ENCODE results near the gene TBC1D2.

The TBC1D2 gene

DNA sequence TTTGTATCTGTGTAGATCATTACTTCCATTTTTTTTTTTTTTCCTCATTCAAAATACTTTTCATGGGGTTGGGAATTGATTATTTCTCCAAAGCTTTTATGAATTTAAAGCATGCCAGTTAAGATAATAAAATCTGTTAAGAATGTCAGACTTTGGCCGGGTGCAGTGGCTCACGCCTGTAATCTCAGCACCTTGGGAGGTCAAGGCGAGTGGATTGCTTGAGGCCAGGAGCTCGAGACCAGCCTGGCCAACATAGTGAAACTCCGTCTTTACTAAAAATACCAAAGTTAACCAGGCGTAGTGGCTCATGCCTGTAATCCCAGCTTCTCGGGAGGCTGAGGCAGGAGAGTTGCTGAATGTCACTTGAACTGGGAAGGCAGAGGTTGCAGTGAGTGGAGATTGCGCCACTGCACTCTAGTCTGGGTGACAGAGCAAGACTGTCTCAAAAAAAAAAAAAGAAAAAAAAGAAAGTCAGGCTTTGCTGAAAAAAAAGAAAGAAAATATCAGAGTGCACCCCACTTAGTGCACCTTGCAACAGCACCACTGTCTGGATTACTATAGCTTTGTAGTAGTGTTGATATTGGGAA lies 18.5 kb downstream of the TBC1D2 start:
- no peak for DNase-seq (ENCODE audit: low read depth)

DNA sequence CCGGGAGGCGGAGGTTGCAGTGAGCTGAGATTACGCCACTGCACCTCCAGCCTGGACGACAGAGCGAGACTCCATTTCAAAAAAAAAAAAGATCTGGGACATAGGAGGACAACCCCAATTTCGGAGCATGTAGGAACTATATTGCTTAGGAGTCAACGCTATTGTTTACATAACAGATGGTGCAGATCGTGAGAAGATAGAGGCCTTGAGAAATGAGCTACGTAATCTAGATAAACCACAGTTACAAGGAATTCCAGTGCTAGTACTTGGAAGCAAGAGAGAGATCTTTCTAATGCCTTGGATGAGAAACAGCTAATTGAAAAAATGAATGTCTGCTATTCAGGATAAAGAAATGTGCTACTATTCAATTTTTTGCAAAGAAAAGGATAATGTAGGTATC lies 20.3 kb downstream of the TBC1D2 start:
- DNase-seq (ENCODE audit: low read depth): no peak

DNA sequence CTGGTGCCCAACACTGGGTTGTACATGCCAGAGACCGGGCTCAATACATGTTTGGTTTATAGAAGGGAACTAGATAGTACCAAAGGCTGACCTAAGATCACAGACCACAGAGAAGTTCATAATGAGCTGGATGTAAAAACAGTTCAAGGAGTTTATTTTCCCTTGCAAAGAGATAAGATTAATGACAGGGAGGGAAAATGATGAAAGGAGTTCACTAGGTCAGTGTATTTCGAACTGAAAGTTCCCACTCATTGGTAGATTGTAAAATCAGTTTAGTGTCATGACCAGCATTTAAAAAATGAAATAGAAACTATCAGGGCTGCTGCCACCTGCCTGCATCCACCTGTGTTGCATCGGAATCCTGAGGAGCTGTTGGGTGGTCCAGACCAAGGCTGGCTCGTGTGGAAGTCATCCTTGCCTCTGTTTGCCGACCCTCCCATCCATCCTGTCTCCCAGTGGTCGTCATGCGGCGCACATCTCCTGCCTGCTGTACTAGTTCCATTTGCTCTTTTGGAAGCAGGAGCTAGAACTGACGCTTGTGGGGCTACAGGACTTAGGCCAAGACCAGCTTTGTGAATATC lies 21.1 kb downstream of the TBC1D2 start:
- no peak for DNase-seq (ENCODE audit: low read depth)

DNA sequence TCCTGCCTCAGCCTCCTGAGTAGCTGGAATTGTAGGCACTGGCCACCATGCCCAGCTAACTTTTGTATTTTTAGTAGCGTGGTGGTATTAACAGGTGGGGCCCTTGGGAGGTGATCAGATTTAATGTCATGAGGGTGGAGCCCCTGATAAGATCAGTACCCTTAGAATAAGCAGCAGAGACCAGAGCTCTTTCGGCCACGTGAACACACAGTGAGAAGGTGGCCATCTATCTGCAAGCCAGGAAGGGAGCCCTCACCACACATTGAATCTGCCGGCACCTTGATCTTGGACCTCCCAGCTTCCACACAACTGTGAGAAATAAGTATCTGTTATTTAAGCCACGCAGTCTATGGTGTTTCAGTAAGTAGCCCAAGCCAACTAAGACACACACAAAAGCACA lies 22.5 kb downstream of the TBC1D2 start:
- no peak for DNase-seq (ENCODE audit: low read depth)

DNA sequence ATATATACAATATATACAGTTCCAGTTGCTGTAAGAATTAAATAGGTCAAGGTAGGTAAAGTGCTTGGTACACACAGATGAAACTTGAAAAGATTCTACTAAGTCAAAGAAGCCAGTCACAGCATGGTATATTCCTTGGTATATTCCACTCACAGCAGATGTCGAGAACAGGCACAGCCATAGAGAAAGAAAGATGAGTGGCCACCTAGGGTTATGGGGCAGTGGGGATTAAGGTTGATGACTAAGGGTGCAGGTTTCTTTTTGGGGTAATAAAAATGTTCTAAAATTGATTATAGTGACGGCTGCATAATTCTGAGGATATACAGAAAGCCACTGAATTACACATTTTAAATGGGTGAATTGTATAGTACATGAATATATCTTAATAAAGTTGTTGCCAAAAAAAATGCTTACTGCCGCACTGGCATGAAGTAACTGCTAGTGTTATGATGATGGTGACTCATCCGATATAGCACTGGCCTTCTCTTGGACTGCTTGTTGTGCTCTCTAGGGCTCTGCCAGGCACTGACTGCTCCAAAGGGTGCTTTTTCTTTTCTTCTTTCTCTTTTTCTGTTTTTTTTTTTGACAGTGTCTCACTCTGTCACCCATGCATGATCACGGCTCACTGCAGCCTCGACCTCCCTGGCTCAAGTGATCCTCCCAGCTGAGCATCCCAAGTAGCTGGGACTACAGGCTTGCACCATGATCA lies 23.5 kb downstream of the TBC1D2 start:
- peak; percentile 91 for DNase-seq (ENCODE audit: low read depth)

DNA sequence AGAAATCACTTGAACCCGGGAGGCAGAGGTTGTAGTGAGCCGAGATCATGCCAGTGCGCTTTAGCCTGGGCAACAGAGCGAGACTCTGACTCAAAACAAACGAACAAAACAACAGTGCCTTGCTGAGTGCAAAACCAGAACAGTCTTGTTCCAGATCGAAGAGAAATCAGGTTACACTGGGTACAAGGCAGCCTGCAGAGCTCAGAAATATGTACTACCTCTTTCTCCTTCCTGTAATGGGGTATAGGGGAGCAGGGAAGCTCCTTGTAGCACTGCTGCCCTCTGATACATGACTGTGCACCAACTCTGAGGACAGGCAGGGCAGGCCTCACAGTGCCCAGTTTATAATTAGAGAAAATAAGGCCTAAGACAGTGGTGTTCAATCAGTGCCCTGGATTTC lies 24.7 kb downstream of the TBC1D2 start:
- DNase-seq (ENCODE audit: low read depth): no peak

DNA sequence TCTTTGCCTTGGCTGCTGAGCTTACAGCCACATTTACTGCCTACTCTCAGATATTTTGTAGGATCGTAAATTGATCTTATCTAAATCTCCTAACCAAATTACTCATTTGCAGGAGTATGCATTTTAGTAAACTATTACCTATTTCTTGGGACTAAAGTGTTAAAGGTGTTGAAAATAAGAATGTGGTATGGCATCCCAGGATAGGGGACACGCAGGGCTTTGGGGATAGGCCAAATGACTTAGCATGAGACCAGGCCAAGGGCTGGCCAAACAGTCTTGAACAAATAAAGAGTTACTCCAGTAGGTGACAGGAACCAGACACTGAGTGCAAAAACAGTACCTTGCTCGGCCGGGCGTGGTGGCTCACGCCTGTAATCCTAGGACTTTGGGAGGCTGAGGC lies 25.1 kb downstream of the TBC1D2 start:
- DNase-seq (ENCODE audit: low read depth): no peak

DNA sequence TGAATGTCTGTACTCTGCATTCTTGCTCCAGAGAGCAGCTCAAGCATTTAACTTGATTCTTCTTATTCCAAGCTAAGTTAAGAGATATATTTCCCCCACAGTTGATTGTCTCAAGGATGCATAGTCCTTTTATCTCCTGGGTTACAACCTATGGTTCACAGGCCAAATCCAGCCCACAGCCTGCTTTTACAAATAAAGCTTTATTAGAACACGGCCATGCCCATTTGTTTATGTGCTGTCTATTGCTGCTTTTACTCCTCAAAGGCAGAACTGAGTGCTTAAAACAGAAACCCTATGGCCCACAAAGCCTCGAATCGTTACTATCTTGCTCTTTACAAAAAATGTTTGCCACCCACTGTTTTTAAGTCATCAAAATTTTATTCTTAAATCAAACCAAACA lies 25.8 kb downstream of the TBC1D2 start:
- DNase-seq (ENCODE audit: low read depth): no peak

DNA sequence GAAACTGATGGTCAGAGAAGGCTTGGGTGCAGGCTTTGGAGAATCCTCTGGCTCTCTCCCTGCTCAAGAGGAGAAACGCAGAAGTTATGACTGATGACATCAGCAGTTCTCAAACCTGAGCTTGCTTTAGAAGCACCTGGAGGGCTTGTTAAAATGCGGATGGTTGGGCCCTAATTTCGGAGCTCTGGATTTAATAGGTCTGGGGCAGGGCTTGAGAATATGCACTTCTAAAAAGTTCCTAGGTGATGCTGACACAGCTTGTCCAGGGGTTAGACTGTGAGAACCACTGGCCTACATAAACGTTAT lies 26.4 kb downstream of the TBC1D2 start:
- DNase-seq (ENCODE audit: low read depth): no peak

DNA sequence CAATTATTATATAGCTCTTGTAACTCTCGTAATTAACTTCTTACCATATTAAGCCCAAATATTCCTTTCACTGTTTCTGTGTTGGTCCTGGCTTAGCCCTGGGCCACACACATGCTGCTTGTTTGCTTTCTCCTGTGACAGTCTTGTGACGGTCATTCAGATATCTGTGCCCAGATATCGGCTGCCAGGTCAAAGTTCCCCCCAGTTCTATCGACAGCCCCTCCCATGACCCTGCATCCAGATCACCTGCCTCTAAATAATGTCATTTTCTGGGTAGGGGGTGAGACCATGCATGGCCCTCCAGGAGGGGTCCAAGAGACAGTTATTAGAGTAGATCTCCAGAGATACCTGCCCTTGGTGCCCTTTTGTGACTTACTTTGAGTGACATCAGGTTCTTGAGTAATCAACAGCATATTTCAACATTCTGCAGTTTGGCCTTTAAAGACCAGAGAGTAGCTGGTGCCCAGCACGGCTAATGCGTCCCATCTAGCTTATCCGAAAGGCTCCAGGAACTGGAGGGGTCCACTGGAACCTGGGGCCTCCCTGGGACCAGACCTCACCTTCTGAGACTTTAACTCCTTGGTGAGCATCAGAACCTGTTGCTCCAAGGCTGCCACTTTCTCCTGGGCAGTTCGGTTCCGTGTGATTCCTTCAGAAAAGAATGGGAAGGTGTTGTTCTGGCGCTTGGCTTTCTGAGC lies 26.9 kb downstream of the TBC1D2 start:
- DNase-seq (ENCODE audit: low read depth): no peak

DNA sequence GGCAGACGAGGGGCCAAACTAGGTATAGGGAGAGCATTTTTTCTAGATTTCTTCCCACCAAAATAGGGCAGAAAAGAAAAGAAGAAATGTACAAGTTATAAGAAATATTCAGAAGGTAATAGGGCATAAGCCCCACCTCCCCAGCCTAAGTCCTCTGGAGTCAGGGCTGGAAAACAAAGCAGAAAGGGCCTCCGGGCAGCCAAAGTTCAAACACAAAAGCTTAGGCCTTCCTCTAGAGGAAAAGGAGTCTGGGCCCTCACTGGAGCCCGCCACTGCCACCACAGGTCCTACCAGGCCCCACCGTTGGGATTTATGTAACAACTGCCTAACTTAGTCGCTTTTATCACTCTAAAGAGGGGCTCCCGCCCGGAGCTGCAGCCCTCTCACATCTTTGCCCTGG lies 27.6 kb downstream of the TBC1D2 start:
- no peak for DNase-seq (ENCODE audit: low read depth)

DNA sequence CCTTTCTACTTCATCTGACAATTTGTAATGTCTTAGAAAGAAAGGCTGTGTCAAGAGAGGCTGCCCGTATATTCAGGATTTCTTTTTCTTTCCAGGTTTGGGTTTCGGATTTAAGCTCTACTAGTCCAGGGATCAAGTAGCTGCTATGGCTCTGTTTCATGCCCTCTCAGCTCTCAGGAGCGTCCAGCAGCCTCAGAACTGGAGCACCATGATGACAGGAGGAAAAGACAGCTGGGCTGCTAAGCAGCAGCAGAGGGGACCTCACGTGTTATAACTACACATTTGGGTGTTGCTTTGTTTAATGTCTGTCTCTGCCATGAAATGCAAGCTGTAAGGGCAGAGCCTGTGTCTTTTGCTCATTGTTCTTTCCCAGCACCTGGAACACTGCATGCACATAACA lies 28.5 kb downstream of the TBC1D2 start:
- DNase-seq (ENCODE audit: low read depth): no peak

DNA sequence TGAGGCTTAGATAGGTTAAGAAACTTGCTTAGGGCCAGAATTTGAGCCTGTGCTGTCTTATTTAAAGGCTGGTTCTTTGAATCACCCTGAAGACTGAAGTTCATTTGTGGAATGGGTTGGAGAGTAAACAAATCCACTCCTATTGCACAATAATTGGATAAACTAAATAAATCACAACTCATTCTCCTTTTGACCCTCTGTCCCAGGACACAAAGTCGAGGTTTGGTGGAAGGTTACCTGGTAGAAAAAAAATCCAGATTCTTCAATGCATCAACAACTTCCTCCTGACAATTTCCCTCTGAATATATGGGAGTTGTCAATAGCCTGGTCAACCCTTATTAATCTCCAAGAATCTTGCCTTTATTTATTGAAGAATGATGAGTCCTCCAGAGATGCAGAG lies 28.9 kb downstream of the TBC1D2 start:
- DNase-seq (ENCODE audit: low read depth): peak; percentile 37

DNA sequence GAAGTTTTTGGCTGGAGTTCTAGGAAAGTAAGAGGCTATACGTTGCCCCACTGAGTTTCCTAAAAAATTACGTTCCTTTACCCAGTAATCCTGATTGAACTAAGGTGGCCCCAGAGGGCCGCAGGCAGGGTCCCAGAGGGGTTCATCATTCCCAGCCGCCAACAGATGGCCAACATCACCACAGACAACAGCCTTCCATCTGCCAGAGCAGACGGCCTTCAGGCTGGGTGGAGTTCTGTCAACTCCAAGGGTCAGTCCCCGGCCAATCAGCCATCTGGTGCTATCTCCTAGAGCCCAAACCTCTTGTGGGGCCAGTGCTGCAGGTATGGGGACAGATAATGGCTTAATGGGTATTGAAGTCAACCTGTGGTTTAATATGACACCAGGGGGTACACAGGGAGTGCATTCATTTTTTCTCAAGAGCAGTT lies 30.4 kb downstream of the TBC1D2 start:
- no peak for DNase-seq (ENCODE audit: low read depth)

DNA sequence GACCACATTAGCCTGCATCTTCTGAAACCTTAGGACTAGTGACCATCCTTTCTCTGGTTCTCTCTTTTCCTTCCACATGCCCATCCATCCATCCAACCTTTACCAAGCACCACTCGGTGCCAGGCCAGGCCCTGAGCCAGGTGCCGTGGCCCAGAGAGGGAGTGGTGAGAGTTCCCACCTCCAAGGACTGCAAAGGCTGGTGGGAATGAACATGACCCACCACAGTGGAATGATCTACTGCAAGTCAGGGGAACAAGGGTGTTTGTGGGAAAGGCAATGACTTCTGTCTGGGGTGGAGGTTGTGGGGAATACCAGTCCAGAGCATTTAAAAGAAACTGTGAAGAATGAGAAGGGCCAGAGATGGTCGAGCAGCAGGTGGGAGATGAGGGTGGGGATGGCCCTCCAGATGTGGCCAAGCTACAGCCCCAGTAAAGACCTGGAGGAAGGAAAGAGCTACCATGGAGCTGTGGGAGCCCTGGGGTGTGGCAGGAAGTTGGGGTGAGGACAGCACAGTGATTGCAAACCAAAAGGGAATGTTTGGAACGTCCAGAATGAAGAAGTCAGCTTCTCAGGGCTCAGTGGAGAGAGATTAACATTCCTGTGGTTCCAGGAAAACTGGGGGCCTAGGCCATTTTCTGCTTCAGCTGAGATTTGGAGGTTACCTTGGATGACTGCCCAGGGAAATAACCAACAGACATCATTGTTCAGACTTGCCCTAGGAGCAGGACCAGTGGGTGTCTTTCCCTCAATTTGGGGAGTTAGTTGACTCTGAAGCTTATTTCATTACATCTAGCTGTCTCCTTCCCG lies 32.4 kb downstream of the TBC1D2 start:
- DNase-seq (ENCODE audit: low read depth): peak; percentile 100

DNA sequence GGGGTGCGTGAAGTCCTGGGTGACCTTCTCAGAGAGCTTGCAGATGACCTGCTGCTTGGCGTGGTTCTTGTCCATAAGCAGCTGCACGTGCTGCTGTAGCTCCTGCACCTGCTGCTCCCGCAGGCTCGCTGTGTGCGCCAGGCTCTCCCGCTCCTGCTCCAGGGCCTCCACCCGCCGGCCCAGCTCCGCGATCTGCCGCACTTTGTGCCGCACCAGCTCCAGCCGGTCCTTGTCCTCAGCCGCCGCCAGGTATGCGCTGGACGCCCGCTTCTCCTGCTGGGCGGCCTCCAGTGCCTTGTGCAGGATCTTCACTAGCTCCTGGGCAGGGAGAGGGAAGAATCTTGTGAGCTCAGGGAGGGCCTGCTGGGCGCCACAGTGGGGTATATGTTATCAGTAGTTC lies 34.5 kb downstream of the TBC1D2 start:
- DNase-seq (ENCODE audit: low read depth): no peak

DNA sequence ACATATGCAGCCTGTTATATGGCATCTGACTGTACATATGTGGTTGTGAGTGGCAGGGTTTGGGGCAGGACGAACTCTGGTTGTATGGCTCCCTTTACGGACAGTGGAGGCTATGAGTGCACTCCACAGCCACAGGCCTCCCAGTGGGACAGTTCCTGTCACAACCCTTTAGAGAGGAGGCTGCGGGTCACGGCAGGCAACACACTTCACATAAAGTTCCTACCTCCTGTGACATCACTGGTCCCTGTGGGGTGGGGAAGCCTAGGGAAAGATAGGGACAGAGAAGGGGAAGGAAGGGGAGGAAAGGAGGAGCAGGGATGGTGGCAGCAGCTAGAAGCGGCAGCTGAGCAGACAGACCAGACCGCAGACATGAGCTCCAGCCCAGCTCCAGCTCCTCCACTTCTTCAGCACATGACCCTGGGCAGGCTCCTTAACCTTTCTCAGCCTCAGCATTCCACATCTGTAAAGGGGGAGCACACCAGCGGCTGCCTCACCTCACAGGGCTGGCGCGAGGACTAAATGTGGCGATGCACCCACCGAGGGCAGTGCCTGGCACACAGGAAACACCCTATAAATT lies 35.6 kb downstream of the TBC1D2 start:
- no peak for DNase-seq (ENCODE audit: low read depth)

DNA sequence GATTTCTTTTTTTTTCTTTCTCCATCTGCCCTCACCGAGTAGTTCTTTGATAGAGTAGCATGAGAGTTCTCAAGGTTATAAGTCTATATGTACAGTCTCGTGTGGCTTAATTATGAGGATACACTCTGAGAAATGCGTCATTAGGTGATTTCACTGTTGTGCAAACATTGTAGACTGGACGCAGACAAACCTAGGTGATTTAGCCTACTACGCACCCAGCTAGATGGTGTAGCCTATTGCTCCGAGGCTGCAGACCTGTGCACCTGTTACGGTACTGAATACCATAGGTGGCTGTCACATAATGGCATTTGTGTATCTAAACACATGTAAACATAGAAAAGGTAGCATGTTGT lies 36.1 kb downstream of the TBC1D2 start:
- no peak for DNase-seq (ENCODE audit: low read depth)

DNA sequence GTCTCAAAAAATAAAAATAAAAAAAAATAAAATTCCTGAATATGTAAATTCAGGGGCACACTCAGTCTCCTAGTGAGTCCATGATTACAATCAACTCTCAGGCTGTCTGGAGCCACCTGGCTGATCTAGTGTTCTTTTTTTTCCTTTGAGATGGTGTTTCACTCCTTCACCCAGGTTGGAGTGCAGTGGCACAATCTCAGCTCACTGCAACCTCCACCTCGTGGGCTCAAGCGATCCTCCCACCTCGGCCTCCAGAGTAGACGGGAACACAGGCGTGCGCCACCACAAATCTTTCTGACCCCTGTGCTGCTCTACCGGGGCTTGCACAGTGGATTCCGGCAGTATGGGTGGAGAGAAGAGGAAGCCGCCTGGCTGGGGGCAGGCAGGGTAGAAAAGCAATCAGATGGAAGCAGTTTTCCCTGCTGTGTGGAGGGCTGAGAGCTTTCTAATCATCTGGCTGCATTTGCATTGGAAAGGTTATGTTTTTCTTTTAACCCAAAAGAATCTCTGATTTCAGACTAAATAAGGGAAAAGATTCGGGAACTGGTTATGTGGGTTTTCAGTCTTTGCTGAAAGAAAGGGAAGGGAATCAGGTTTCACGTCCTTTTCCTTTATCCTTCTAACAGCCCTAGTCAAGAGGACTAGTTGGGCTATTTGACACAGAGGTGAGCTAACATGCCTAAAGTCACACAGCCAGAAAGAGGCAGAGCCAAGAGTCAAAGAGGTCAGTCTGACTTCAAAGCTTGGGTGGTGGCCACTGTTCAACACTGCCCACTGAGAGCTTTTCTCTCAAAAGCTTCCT lies 36.7 kb downstream of the TBC1D2 start:
- DNase-seq (ENCODE audit: low read depth): no peak

DNA sequence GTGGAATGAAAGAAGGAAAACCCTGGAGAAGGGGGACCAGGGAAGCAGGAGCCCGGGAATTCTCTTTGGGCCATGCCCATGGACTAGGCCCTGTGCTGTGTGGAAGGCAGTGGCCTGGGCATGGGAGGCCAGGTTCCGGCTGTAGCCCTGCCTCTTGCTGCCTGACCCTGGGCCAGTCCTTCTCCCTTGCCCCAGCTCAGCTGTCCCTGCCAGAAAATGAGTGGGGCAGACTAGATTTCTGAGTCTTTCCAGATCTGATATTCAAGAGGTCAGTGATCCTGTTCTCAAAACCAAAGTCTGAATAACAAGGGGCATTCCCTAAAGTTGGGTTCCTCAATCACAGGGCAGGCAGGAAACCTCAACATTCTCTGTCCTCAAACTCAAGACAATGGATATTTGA lies 38.2 kb downstream of the TBC1D2 start:
- DNase-seq (ENCODE audit: low read depth): no peak

DNA sequence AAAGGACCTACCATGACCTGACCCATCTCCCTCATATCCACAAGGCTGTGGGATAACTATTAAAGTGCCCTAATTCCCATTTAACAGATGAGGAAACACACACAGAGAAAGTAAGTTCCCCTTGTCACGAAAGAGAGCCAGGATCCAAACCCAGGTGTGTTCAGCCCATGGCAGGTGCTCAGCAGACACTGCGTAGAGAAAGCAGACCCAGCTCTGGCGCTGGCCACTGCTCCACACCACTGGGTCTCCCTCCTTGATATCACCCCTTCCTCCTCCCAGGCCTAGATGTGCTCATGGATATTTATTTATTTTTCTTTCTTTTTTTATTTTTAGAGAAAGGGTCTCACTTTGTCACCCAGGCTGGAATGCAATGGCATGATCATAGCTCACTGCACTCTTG lies 39.1 kb downstream of the TBC1D2 start:
- DNase-seq (ENCODE audit: low read depth): no peak

All from ELR (cell line).